RWPE1 (cell line): Measurements from ENCODE around the gene TRAPPC12.

ENCODE experiments used
- CTCF ChIA-PET: fragments of 350-600 bp; sonication (Branson Sonifier 250); formaldehyde crosslinking; extraction: SDS; loops from one replicate; lab custom pipeline; 2021; lab: Yijun Ruan, JAX
- POLR2A ChIA-PET: fragments of 400-600 bp; formaldehyde crosslinking; extraction: SDS; loops from one replicate; lab custom pipeline; 2020; ENCODE audit warnings: antibody characterized with exemption; ENCODE audit not compliant: low non-redundant PET; lab: Yijun Ruan, JAX
- DNase-seq: peaks from one replicate; pipeline ENCODE4 v3.0.0; 2012; ENCODE audit warnings: low spot score
- H3K27ac ChIP-seq: fragments of 450-650 bp; 2 replicates; pipeline ENCODE4 v1.5.1; 2017
- CTCF ChIP-seq: fragments of 450-650 bp; conservative IDR thresholded peaks from 2 replicates; pipeline ENCODE4 v1.5.1; 2017; ENCODE audit warnings: low read depth, mild to moderate bottlenecking

Gene TRAPPC12

DNA sequence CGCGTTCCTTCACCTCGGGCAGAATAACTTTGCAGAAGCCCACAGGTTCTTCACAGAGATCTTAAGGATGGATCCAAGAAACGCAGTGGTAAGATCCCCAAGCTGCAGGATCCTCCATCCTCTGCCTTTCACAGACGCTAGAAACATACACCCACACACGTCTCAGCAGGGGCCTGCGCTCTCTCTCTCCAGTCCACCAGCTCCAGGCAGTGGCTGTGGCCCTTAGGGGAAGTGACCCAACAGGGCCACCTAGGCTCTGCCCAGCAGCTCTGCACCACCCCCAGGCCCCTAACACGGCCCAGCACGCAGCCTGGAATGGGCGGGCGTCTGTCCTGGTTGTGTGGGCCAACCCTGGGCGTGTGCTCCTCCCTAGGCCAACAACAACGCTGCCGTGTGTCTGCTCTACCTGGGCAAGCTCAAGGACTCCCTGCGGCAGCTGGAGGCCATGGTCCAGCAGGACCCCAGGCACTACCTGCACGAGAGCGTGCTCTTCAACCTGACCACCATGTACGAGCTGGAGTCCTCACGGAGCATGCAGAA is 99.4 kb downstream of the TRAPPC12 start:
- CTCF ChIA-PET: no interaction called here
- POLR2A ChIA-PET: no interaction called here
- no peak for DNase-seq
- peak overlapping the region; percentile 29 for H3K27ac ChIP-seq
- no peak for TF ChIP-seq CTCF

GRCh38 chr2:3479430-3480320 is 100.2 kb downstream of the TRAPPC12 start:
- DNase-seq: no peak
- TF ChIP-seq CTCF: no peak
- H3K27ac ChIP-seq: peak overlapping the region; percentile 29
- CTCF ChIA-PET: interaction anchor here (0.6 kb wide), 1 partner anchor 403 kb away, joined by 4 read pairs; no protein-coding TSS in a partner anchor
- POLR2A ChIA-PET: no interaction called here

DNA sequence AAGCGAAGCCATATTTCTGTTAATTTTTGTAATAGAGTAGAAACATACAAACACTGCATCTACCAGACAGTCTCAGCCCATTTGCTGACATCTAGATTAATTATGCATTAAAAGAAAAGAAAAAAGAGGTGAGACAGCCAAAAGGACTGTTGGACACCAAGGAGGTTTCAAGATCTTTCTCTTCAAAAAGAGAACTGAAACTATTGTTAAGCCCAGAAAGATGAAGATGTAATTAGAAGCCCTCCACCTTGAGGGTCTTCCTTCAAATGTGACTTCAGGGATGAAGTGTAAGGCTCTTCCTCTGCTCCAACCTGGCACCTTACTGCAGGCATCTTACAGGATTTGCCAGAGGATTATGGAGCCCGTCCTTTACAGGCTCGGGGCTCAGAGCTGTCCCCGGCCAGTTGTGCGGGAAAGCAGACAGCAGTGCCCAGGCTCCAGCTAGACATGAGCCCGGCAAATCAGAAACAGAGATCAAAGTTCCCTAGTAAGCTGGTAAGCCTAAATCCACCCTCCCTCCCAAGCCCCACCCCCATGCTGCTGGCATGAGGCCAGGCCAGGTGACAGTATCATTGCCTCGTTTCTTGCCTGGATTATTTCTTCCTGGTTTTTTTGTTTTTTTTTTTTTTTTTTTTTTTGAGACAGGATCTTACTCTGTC is 101.0 kb downstream of the TRAPPC12 start:
- H3K27ac ChIP-seq: peak overlapping the region; percentile 48

GRCh38 chr2:3481011-3481400 is 101.5 kb downstream of the TRAPPC12 start:
- DNase-seq: no peak
- H3K27ac ChIP-seq: no peak overlapping the region
- TF ChIP-seq CTCF: no peak
- CTCF ChIA-PET: interaction anchor here (0.6 kb wide), 1 partner anchor 580 kb away, joined by 3 read pairs; no protein-coding TSS in a partner anchor
- POLR2A ChIA-PET: no interaction called here

More for the DNA sequence above, 101.0 kb downstream of the TRAPPC12 start:
- ChIA-PET CTCF (interaction anchor here (0.6 kb wide), 1 partner anchor 403 kb away, joined by 4 read pairs; no protein-coding TSS in a partner anchor), POLR2A (no interaction called here)
- no peak for TF ChIP-seq CTCF
- no peak for DNase-seq

DNA sequence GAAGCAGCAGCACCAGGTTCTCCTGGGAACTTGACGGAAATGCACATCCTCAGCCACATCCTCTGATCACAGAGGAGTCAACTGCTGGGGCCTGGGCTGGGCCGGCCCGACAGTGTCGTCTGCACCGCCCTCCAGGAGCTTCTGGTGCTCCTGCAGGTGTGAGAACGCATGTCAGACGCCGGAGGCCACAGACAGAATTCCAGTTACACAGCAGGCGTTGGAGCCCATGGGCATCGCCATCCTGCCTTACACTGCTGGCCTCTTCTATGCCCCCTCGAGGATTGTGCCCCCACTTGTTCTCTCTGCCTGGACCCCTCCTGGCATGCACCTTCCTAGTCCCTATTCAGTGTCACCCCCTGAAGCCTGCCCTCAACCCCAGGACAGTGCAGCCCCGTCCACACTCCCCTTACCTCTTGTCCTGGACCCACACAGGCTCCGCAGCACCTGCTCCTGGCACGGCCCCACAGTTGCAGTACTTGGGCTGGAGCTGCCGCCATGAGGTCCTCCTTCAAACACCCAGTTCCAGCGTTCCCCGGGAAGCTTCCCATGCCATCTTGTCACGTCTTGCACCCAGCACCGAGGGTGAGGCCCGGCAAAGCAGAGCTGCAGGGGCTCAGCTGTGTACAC is 102.4 kb downstream of the TRAPPC12 start:
- ChIA-PET POLR2A (no interaction called here), CTCF (no interaction called here)
- DNase-seq: no peak
- no peak for TF ChIP-seq CTCF
- H3K27ac ChIP-seq: no peak overlapping the region

DNA sequence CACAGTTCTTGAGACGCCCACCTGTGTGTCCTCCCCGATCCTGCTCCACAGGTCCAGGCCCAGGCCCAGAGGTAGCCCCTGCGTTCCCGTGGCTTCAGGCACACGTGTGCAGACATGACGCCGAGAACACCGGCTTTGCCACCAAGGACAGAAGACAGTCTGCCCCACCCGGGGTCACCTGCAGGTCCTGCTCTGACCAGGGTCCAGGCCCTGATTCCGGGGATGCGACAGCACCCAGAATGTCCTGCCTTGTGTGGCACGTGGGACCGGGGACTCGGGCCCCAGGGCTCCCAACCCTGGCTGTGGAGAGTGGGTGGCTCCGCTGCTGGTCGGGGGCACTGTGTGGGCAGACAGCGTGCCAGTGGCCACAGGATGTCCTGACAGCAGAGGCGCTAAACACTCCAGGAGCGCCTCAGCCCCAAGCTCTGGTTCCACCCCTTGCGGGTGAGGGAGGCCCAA is 102.9 kb downstream of the TRAPPC12 start:
- ChIA-PET POLR2A (no interaction called here), CTCF (no interaction called here)
- no peak for DNase-seq
- peak overlapping the region; percentile 13 for H3K27ac ChIP-seq
- no peak for TF ChIP-seq CTCF
